CD4-positive, alpha-beta T cell (primary cell): Measurements from ENCODE around the gene MLLT3. TPM values are rescaled to one million over a fixed set of nuclear protein-coding genes. Genes with fewer than 3 reads are reported as not detected.

Experiments used
- ATAC-seq: fragments of 200-7000 bp; cut with Tn5 transposase; one replicate; pipeline ENCODE4 v1.10.0; 2022; ENCODE audit warnings: mild to moderate bottlenecking; ENCODE audit not compliant: poor library complexity
- CTCF ChIA-PET: fragments of 350-600 bp; sonication (Branson Sonifier 250); formaldehyde crosslinking; loops from one replicate; lab custom pipeline; 2021; ENCODE audit warnings: antibody characterized with exemption, inconsistent platforms; lab: Charles Lee
- POLR2A ChIA-PET: fragments of 350-600 bp; sonication (Branson Sonifier 250); formaldehyde crosslinking; loops from one replicate; lab custom pipeline; 2021; ENCODE audit warnings: antibody characterized with exemption, inconsistent platforms; lab: Charles Lee
- DNase-seq, 14 experiments: peaks; one replicate each; pipeline ENCODE4 v3.0.0-alpha.2; 2013 to 2020; ENCODE audit warnings: mixed read lengths in 2 of 14
- H3K27ac ChIP-seq, 2 donors: one replicate each; pipeline versions ENCODE4 v1.5.1 to v1.7.0; 2013; ENCODE audit warnings: low read length in 2 of 2, low read depth in 1 of 2, mild to moderate bottlenecking in 1 of 2
- H3K27me3 ChIP-seq, 2 experiments: 1 replicate in 1 of 2; 2 replicates in 1 of 2; pipeline versions ENCODE4 v1.6.1 to v1.7.0; 2013; ENCODE audit warnings: low read length in 2 of 2, control low read depth in 1 of 2, mild to moderate bottlenecking in 1 of 2, moderate library complexity in 1 of 2; ENCODE audit not compliant: insufficient read depth in 2 of 2, control insufficient read depth in 1 of 2
- H3K36me3 ChIP-seq: one replicate; pipeline ENCODE4 v1.6.1; 2013; ENCODE audit warnings: low read length, control low read depth; ENCODE audit not compliant: insufficient read depth
- H3K4me1 ChIP-seq: one replicate; pipeline ENCODE4 v1.6.1; 2013; ENCODE audit warnings: low read length, control low read depth; ENCODE audit not compliant: insufficient read depth
- H3K4me3 ChIP-seq: one replicate; pipeline ENCODE4 v1.5.1; 2013; ENCODE audit warnings: mild to moderate bottlenecking, low read length, moderate library complexity
- H3K9me3 ChIP-seq, 2 experiments: 1 replicate in 1 of 2; 2 replicates in 1 of 2; pipeline versions ENCODE4 v1.6.1 to v1.7.0; 2013; ENCODE audit warnings: low read length in 2 of 2, mild to moderate bottlenecking in 2 of 2, control low read depth in 1 of 2, moderate library complexity in 1 of 2; ENCODE audit not compliant: control insufficient read depth in 1 of 2, insufficient read depth in 1 of 2
- H3K27ac Mint-ChIP-seq: one replicate; pipeline ENCODE4 v1.8.0; 2020; ENCODE audit warnings: mixed read lengths
- H3K27me3 Mint-ChIP-seq: one replicate; pipeline ENCODE4 v1.8.0; 2021; ENCODE audit warnings: mixed read lengths
- H3K36me3 Mint-ChIP-seq: one replicate; pipeline ENCODE4 v1.8.0; 2021; ENCODE audit warnings: low read depth, mixed read lengths
- H3K4me1 Mint-ChIP-seq: one replicate; pipeline ENCODE4 v1.8.0; 2021; ENCODE audit warnings: low read depth, mixed read lengths
- H3K4me3 Mint-ChIP-seq: one replicate; pipeline ENCODE4 v1.8.0; 2020; ENCODE audit warnings: mild to moderate bottlenecking, mixed read lengths
- H3K9me3 Mint-ChIP-seq: one replicate; pipeline ENCODE4 v1.8.0; 2020; ENCODE audit warnings: mixed read lengths
- CTCF ChIP-seq: fragments of 200-600 bp; IDR thresholded peaks from one replicate; pipeline ENCODE4 v1.8.0; 2022; ENCODE audit warnings: antibody characterized with exemption, mild to moderate bottlenecking
- intact Hi-C, 2 experiments: fragments of 100-400 bp; cut with DNase I in 1 of 2; cut with micrococcal nuclease in 1 of 2; formaldehyde crosslinking; loops; one replicate each; pipeline versions ENCODE4 v1.15.1 to v1.9.0; 2023 to 2025; cut with DNase I, micrococcal nuclease
- total RNA-seq, 174 experiments: library from RNA in 2 of 174; stranded (reverse) in 2 of 174; gene quantifications; one replicate each; pipeline ENCODE4 v1.2.3 and lab custom pipeline; 2021 to 2026

Gene MLLT3
- total RNA-seq, 2 experiments from 2014 or later = 59.2 to 60.6 TPM

- ATAC-seq (no peak), DNase-seq (no peak)
- peaks cover 78% of the 10 kb centered on the region for H3K4me1 Mint-ChIP-seq
- H3K36me3 Mint-ChIP-seq = no peaks in the 10 kb centered on the region
- no peaks in the 10 kb centered on the region for H3K27me3 Mint-ChIP-seq
- ChIA-PET POLR2A (interaction anchor here (0.7 to 1.3 kb wide), 3 partner anchors 9 to 117 kb away, joined by 3 to 9 read pairs (median 3); partner anchors contain the start of gene MLLT3), CTCF (no interaction called here)
- H3K4me3 ChIP-seq = no peak overlapping the region
- no peaks in the 10 kb centered on the region for H3K9me3 Mint-ChIP-seq
- intact Hi-C loops = loop anchor here in 1 of 2 experiments (5.0 kb wide), 1 partner anchor 117 kb away; the partner anchor contains the start of gene MLLT3
- no peaks in the 10 kb centered on the region for H3K27me3 ChIP-seq
- no peaks in the 10 kb centered on the region for H3K9me3 ChIP-seq
- H3K4me1 ChIP-seq = peaks cover 8% of the 10 kb centered on the region
- H3K27ac Mint-ChIP-seq = peak overlapping the region; percentile 81
- H3K27ac ChIP-seq = no peak overlapping the region
- TF ChIP-seq CTCF = no peak
- H3K36me3 ChIP-seq = no peaks in the 10 kb centered on the region
- H3K4me3 Mint-ChIP-seq = no peak overlapping the region
Measured at GRCh38 chr9:20505574-20505973, 116.7 kb downstream of the MLLT3 start.

- H3K4me1 ChIP-seq = peaks cover 11% of the 10 kb centered on the region
- Mint-ChIP-seq H3K4me3 (peak overlapping the region; percentile 18), H3K9me3 (no peaks in the 10 kb centered on the region), H3K27me3 (no peaks in the 10 kb centered on the region), H3K36me3 (no peaks in the 10 kb centered on the region), H3K4me1 (peaks cover 84% of the 10 kb centered on the region), H3K27ac (peak overlapping the region; percentile 81)
- H3K9me3 ChIP-seq = no peaks in the 10 kb centered on the region
- ATAC-seq = peak; percentile 92
- DNase-seq = peak in 9 of 14 experiments; percentile 7 to 59 (median 33)
- no peak for TF ChIP-seq CTCF
- intact Hi-C loops = loop anchor here in 1 of 2 experiments (5.0 kb wide), 1 partner anchor 117 kb away; the partner anchor contains the start of gene MLLT3
- no peak overlapping the region for H3K27ac ChIP-seq
- POLR2A ChIA-PET = interaction anchor here (1.1 to 1.3 kb wide), 2 partner anchors 17 to 117 kb away, joined by 3 to 9 read pairs; partner anchors contain the start of gene MLLT3
- CTCF ChIA-PET = no interaction called here
- H3K36me3 ChIP-seq = no peaks in the 10 kb centered on the region
- H3K4me3 ChIP-seq = no peak overlapping the region
- no peaks in the 10 kb centered on the region for H3K27me3 ChIP-seq
Measured at GRCh38 chr9:20504930-20505329, 117.4 kb downstream of the MLLT3 start.

- Histone ChIP-seq H3K9me3 (no peaks in the 10 kb centered on the region), H3K4me1 (peaks cover 7% of the 10 kb centered on the region), H3K36me3 (no peaks in the 10 kb centered on the region), H3K27me3 (no peaks in the 10 kb centered on the region), H3K4me3 (no peak overlapping the region), H3K27ac (no peak overlapping the region)
- POLR2A ChIA-PET = interaction anchor here (1.1 kb wide), 1 partner anchor 25 kb away, joined by 4 read pairs; no protein-coding TSS in a partner anchor
- DNase-seq = no peak
- ATAC-seq = no peak
- H3K4me3 Mint-ChIP-seq = no peak overlapping the region
- CTCF ChIA-PET = interaction anchor here (1.0 to 1.3 kb wide), 2 partner anchors 20 to 224 kb away, joined by 3 to 4 read pairs; no protein-coding TSS in a partner anchor
- TF ChIP-seq CTCF = no peak
- H3K27me3 Mint-ChIP-seq = no peaks in the 10 kb centered on the region
- no peaks in the 10 kb centered on the region for H3K9me3 Mint-ChIP-seq
- H3K27ac Mint-ChIP-seq = no peak overlapping the region
- H3K4me1 Mint-ChIP-seq = peaks cover 84% of the 10 kb centered on the region
- intact Hi-C loops = no loop called here
- H3K36me3 Mint-ChIP-seq = no peaks in the 10 kb centered on the region
Measured at GRCh38 chr9:20500101-20500500, 122.2 kb downstream of the MLLT3 start.
